HuH-7.5 (cell line): ENCODE data around the gene AP3B1.
"Not testable (repeated sequence)": the region's sequence is repeated elsewhere in the genome, so short reads cannot be mapped to it uniquely, and the experiment has no call there.

Experiments
- DNase-seq: peaks from one replicate; pipeline ENCODE4 v3.0.0; 2011; ENCODE audit warnings: low spot score

AP3B1 gene

DNA sequence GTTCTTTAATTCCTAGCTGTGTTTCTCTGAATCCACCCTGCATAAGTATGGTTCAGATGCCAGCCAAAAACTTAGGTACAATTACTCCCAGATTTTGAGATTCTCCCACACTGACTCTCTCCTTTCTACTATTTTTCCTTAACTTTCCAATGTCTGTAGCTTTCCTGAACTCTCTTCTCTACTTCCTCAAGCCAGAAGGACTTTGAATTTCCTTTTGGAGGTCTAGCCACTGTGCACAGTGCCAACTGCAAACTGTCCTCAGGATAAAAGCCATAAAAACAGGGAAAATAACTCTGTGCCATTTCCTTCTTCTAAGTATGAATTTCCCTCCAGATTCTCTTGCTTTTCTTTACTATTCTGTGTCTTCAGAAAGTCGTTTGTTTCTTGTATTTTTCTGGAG lies 157.2 kb downstream of the AP3B1 start:
- no peak for DNase-seq

DNA sequence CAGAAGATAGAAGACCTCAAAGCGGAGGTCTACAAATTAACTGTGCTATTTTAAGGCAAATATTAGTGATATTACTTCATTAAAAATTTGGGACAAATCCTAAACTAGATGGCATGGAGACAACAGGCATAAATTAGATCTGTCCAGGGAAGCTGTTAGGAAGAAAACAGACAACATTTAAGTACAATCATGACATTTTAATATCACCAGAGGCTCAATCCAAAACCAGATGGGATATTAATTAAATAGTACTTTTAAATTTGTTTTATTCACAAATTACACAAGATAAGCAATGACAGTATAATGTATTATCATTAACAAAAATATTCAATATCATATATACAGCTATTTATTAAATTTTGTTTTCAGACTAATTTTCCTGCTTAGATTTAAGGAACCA lies 161.1 kb downstream of the AP3B1 start:
- no peak for DNase-seq

DNA sequence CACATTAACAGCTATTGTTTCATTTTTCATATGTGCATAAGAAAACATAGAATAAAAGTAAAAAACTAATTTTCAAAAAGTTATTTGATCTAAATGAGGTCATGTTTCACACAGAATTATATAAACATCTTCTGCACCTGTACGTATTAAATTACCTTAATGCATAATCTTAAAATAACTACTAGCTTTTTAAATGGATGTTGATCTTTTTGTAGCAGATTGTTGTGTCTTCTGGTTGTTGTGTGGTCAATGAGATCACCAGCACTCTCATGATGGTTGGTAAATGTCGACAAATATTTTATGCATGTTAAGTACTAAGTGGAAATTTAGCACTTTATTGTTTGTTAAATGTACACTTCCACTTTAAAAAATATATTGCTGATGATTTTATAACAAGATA lies 162.0 kb downstream of the AP3B1 start:
- DNase-seq = no peak

DNA sequence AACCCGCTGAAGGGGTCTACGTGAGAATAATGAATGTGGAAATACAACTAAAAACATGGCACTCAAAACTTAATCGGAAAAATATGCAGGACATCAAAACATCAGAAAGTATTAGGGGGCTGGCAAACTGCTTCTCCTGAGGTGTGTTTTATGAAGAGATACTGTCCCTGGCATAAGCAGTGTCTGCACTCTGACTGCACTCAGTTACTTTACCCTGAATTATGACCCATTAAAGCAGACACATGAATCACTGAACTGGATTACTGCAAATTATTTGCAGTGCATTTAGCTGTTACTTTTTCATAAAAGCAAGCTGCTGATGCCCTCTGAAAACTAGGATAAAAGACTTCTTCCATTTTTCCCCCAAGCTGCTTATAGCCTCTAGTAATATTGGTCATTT lies 164.9 kb downstream of the AP3B1 start:
- no peak for DNase-seq

DNA sequence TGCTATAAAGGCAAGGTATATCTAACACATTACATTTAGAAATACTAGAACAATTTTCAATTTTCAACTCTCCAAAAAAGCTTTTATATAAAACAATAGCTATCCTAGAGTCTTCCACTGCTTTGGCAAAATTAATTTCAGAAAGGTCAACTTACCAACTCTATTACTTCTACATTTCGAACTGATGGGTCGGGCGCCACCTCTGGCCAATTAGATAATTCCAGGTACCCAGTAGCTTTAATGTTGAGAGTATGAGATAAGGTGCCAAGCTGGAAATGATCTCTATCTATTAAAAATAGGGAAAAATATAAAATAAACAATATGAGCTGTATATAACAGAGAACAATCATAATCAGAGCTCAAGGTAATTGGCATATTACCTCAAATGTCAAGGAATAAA lies 166.6 kb downstream of the AP3B1 start:
- DNase-seq = peak; percentile 7

DNA sequence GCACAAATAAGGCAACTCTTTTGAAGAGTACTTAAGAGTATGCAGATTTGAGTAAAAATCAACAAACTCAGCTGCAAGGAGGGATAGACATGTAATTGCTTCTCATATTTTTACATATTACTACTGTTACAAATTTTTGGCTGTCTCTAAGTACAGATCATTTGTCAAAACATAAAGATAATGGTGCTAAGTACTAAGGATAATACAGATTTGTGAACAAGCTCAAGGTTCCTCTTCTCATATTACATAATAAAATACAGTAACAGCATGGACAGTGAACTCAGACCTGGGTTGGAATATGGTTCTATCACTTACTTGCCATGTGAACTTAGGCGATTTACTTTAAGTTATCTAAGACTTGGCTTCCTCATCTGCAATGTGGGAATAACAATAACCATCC lies 168.0 kb downstream of the AP3B1 start:
- no peak for DNase-seq

DNA sequence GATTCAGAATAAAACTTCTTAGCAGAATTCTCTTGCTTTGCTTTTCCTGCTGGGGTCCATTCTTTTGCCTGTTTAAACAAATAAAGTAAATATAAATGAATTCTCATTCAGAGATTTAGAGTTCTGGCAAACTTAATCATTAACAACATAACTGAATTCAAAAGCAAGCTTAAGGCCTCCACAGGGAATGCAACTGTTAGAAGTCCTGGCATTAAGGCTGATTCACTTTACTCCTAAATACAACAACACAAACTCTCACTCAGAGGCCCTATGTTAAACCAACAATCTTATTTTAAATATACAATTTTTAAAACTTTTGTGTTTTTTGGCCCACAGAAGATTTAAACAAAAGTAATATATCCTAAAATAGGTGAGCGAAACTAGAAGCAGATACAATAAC lies 178.3 kb downstream of the AP3B1 start:
- no peak for DNase-seq

DNA sequence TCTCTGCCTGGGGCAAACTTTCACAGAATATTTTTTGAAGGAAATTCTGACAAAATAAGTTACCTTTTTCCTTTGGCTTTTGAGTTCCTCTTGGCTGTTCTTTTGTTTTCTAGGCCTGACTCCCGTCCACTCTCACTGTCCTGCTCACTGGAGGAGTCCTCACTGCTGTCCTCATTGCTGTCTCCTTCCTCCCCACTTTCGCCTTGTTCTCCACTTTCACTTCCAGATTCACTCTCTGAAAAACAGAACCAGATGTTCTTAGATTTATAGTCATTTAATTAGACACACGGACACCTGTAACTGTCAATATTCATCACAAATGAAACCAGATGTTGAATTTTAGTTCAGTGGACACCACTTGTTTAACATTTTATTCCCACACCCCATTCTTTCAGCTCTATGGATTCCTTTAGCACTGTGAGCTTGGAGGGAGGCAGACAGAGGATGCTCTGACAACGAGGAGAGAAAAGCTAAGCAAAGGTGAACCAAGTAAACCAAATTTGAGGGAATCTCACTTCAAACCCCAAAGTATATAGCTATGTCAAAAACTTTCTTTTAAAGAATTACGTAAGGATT lies 180.7 kb downstream of the AP3B1 start:
- no peak for DNase-seq

DNA sequence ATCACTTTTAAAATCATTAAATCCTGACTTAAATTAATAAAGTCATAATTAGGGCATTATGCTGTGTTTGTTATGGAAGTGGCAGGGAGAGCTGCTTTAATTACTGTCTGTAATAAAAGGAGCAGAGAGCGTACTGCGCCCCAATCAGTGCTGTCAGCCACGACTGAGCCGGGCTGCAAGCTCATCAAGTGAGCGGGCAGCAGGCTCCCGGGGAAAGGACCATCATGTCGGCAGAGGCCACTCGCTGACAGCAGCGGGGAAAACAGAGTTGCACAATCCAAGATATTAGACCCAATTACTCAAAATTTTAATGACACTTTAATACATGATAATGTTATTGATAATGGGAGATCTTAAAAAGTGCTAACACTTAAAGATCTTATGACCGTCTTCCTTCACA lies 181.6 kb downstream of the AP3B1 start:
- DNase-seq = no peak

DNA sequence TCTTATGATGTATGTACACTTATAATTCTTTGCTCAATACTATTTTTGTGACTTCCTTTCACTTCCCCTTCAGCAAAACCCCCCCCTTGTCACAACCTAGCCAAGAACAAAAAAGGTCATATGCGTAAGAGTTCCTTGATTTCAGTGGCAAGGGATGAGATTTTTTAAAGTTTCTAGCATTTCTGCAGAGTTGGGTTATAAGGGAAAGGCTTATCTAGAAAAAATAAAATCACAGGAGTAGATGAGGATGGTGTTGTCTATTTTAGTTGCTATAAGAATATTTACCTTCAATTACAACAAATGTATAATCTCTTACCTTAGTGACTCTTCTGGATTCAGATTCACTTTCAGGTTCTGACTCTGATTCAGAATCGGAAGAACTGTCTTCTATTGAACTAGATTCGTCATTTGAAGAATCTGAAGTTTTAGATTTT lies 184.6 kb downstream of the AP3B1 start:
- DNase-seq = no peak

DNA sequence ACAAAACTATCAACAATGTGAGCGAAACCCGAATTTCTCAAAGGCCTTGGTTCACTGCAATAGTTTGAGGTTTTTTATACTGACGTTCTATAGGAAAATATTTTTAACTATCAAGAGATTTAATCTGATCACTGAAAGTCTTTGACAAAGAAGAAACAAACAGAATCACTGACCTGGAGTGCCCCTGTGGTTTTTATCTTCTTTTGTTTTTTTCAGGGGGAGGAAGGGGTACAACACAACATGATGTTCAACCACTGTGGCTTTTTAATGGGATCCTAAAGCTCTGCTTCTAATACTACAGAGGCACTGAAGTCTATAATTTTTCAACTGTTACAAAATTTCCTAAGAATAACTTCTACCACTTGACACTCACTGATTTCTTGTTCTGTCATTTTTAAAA lies 185.9 kb downstream of the AP3B1 start:
- DNase-seq = no peak

DNA sequence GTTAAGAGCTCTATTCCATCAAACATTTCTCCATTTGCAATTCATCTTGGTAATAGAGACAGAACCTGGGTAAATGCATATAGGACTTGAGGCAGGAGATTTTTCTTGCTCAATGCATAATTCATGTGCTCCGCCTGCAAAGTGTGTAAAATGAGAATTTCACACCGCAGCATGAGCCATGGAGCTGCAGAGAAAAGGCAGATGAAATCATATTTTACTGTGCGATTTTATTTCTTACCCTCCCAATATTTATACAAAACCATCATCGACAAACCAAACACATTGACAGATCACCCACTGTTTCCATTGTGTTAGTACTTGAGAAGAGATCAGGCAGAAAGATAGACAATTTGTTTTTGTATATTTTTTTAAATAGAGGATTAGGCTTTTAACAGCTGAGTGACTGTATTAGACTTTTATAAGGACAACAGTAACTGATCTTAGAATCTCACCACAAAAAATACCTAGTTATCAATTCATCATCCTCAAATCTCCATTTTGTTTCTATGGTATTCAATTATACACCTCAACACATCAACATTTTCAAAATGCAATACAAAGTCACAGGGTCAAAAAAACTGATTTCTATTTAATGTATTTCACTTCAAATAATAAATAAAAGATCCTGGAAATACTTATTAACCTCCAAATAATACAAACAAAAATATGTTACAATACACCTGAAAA lies 191.1 kb downstream of the AP3B1 start:
- no peak for DNase-seq

DNA sequence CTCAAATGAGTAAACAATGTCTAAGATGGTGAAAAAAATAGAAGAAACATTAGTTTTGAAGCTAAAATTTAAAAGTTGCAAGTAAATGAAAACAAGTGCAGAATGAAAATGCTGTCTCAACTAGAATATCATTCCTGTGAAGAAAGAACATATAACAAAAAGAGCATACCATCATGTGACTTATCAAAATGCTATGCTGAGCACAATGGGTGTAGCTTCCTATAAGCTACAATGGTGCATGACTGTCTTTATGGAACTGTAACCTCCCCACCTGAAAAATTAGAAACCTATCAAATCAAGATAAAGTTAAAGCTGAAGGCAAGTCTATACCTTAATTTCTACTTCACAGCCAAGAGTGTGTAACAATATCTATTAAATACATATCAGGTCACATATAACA lies 192.0 kb downstream of the AP3B1 start:
- no peak for DNase-seq

DNA sequence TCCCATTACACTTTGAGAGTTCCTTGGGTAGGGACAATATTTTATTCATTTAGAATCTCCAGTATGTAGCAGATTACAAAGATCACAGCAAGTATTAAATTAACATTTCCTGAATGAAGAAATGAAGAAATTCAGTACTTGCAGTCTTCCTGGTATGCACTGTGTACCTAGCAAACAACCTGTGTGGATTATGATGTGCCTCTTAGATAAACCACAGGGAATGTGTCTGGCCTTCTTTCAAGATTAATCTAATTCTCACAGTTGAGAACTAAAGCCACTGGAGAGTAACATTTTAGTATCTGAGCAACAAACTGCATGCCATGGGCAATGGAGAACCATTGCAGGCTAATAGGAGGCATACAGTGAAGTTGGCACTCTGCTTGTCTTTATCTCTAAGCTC lies 199.4 kb downstream of the AP3B1 start:
- DNase-seq = no peak

DNA sequence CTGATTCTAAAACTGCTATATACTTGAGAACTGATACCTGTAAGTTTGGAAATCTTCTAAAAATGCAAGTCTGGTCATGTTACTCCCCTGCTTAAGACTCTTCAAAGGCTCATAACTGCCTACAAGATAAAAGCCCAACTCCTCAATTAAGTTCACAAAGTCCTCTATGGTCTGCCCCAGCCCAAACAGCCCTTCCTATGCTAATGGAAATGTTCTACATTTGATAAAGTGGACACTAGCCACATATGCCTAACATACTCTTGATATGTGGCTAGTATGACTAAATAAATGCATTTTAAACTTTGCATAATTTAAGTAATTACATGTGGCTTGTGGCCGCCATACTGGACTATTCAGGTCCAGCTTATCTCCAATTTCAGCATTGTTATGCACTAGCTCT lies 204.5 kb downstream of the AP3B1 start:
- no peak for DNase-seq

DNA sequence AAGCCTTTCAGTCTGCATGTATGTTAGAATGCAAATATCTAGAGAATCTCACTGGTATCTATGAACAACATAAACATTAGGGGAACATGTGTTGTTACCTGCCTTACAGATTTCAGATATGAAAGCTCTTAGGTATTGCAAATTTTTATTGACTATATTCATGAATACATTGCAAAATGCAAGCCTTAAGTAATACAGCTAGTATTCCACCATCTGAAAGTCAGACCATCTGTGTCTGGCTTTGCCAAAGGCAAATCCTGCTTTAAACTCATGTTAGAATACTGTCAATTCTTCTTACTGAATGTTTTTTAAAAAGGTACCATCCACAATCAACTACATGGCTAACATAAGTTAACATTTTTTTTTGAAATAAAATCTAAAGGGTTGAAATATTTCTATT lies 215.6 kb downstream of the AP3B1 start:
- DNase-seq = no peak

DNA sequence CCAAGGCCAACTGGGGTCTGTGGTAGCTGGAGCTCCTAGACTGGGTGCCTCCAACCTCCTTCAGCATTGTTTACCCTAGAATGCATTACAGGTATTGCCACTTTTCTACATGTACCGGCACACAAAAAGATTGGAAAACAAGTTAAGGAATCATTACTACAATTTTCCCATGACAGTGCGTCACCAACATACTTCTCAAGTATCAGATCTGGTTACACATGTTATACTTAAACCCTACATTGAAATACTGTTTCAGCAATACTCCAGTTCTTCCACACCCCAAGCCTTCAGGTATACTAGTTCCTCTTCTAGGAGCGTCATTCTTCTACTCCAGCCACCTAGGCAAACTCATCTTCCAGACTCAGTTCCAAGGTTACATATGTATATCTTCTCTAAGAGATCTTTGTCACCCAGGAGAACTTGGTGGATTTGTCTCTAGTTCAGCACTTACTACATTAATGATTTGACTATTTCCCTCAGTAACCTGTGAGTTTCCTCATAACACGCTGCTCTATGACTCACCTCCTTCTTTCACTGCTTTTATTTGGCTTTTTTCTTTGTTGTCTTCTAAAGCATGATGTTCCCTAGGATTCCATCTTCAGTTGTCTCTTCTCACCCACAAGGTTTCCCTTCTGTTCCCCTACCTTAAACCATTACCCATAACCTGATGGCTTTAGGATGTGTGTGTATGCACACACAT lies 217.0 kb downstream of the AP3B1 start:
- no peak for DNase-seq

DNA sequence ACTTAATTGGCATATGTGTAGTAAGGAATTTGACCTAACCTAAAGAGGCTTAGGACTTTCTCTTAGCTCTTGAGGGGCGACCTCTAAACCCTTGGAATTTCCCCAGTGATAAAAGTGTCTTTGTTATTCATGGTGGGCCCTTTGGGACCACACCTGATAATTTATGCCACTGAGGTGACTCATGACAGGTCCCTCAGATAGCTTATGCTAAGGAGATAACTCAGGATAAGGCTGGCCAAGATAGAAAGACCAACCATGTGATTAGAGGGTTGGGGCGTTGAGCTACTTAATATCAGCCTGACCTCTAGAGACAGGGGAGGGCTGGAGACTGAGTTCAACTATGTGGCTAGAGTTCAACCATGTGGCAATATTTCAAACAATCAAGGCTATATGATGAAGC lies 218.1 kb downstream of the AP3B1 start:
- DNase-seq = no peak

DNA sequence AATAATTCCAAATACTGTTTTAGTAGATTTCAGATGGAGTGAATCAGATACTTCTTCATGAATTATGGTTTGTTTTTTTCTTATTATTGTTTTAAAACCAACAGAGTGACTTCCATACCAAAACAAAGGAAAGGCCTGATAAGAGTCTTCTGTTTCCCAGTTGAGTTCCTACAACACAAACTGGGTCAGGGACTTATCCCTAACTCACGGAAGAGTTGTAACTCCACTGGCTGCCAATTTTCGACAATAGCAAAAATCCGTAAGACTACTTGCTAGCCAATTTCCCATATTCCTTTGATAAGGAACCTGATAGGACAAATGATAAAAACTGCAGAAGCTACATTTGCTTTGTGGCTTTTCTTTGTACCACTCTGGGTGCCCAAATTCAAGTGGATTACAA lies 219.2 kb downstream of the AP3B1 start:
- no peak for DNase-seq

DNA sequence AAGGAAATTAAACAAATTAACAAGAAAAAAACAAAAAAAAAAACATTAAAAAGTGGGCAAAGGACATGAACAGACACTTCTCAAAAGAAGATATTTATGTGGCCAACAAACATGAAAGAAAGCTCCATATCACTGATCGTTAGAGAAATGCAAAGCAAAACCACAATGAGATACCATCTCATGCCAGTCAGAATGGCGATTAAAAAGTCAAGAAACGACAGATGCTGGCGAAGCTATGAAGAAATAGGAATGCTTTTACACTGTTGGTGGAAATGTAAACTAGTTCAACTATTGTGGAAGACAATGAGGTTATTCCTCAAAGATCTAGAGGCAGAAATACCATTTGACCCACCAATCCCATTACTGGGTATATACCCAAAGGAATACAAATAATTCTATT lies 223.8 kb downstream of the AP3B1 start:
- not testable (repeated sequence) for DNase-seq

DNA sequence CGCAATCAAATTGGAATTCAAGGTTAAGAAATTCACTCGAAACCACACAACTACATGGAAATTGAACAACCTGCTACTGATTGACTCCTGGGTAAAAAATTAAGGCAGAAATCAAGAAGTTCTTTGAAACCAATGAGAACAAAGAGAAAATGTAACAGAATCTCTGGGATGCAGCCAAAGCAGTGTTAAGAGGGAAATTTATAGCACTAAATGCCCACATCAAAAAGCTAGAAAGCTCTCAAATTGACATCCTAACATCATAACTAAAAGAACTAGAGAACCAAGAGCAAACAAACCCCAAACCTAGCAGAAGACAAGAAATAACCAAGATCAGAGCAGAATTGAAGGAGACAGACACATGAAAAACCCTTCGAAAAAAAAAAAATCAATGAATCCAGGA lies 226.9 kb downstream of the AP3B1 start:
- DNase-seq = not testable (repeated sequence)

DNA sequence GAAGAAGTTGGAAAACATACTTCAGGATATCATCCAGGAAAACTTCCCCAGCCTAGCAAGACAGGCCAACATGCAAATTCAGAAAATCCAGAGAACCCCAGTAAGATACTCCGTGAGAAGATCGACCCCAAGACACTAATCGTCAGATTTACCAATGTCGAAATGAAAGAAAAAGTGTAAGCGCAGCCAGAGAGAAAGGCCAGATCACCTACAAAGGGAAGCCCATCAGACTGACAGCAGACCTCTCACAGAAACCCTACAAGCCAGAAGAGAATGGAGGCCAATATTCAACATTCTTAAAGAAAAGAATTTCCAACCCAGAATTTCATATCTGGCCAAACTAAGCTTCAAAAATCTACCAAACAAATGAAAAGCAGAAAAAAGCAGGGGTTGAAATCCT lies 227.8 kb downstream of the AP3B1 start:
- not testable (repeated sequence) for DNase-seq

DNA sequence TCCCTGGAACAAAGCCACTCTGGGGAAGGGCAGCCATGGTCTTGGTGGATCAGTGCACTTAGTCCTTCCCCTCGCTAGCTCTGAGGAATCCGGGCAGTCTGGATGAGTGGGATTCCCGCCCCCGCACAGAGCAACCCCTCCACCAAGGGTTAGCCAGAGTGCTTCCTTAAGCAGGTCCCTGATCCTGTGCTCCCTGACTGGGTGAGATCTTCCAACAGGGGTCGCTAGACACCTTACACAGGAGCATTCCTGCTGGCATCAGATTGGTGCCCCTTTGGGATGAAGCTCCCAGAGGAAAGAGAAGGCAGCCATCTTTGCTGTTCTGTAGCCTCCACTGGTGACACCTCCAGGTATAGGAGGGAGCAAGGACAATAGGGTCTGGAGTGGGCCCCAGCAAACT lies 228.8 kb downstream of the AP3B1 start:
- DNase-seq = no peak
